ENCODE measurements around the gene BBX.
"Not testable (repeated sequence)": the region's sequence is repeated elsewhere in the genome, so short reads cannot be mapped to it uniquely, and the experiment has no call there.

The BBX gene

GRCh38 chr3:107833722-107834416, 311.1 kb downstream of the BBX start:
- TF ChIP-seq TCF4 (CRISPR knock-in tag; IDR thresholded peaks at IDR 0.05; ENCODE audit: borderline replicate concordance) (no peak), RARB (CRISPR knock-in tag; IDR thresholded peaks at IDR 0.05) (no peak), TOX (CRISPR knock-in tag; IDR thresholded peaks at IDR 0.05; ENCODE audit: borderline replicate concordance) (no peak), ZC3H10 (CRISPR knock-in tag; IDR thresholded peaks at IDR 0.05) (no peak), ESRRG (CRISPR knock-in tag; IDR thresholded peaks at IDR 0.05) (no peak), ZNF70 (CRISPR knock-in tag; IDR thresholded peaks at IDR 0.05) (no peak), OSR1 (CRISPR knock-in tag; IDR thresholded peaks at IDR 0.05) (no peak), PPARA (CRISPR knock-in tag; IDR thresholded peaks at IDR 0.05; ENCODE audit: borderline replicate concordance) (no peak), SNAI2 (CRISPR knock-in tag; IDR thresholded peaks at IDR 0.05) (no peak), ZNF8 (CRISPR knock-in tag; IDR thresholded peaks at IDR 0.05) (no peak), GLIS3 (CRISPR knock-in tag; IDR thresholded peaks at IDR 0.05) (no peak), ZFP30 (CRISPR knock-in tag; IDR thresholded peaks at IDR 0.05) (no peak)
- TF ChIP-seq, protein P1, sequence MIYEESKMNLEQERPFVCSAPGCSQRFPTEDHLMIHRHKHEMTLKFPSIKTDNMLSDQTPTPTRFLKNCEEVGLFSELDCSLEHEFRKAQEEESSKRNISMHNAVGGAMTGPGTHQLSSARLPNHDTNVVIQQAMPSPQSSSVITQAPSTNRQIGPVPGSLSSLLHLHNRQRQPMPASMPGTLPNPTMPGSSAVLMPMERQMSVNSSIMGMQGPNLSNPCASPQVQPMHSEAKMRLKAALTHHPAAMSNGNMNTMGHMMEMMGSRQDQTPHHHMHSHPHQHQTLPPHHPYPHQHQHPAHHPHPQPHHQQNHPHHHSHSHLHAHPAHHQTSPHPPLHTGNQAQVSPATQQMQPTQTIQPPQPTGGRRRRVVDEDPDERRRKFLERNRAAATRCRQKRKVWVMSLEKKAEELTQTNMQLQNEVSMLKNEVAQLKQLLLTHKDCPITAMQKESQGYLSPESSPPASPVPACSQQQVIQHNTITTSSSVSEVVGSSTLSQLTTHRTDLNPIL (CRISPR knock-in tag; IDR thresholded peaks at IDR 0.05; ENCODE audit: low read depth): no peak
- TF ChIP-seq, protein P2, sequence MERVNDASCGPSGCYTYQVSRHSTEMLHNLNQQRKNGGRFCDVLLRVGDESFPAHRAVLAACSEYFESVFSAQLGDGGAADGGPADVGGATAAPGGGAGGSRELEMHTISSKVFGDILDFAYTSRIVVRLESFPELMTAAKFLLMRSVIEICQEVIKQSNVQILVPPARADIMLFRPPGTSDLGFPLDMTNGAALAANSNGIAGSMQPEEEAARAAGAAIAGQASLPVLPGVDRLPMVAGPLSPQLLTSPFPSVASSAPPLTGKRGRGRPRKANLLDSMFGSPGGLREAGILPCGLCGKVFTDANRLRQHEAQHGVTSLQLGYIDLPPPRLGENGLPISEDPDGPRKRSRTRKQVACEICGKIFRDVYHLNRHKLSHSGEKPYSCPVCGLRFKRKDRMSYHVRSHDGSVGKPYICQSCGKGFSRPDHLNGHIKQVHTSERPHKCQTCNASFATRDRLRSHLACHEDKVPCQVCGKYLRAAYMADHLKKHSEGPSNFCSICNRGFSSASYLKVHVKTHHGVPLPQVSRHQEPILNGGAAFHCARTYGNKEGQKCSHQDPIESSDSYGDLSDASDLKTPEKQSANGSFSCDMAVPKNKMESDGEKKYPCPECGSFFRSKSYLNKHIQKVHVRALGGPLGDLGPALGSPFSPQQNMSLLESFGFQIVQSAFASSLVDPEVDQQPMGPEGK (CRISPR knock-in tag; IDR thresholded peaks at IDR 0.05; ENCODE audit: borderline replicate concordance): no peak
- TF ChIP-seq, protein P3, sequence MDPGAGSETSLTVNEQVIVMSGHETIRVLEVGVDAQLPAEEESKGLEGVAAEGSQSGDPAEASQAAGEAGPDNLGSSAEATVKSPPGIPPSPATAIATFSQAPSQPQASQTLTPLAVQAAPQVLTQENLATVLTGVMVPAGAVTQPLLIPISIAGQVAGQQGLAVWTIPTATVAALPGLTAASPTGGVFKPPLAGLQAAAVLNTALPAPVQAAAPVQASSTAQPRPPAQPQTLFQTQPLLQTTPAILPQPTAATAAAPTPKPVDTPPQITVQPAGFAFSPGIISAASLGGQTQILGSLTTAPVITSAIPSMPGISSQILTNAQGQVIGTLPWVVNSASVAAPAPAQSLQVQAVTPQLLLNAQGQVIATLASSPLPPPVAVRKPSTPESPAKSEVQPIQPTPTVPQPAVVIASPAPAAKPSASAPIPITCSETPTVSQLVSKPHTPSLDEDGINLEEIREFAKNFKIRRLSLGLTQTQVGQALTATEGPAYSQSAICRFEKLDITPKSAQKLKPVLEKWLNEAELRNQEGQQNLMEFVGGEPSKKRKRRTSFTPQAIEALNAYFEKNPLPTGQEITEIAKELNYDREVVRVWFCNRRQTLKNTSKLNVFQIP (CRISPR knock-in tag; IDR thresholded peaks at IDR 0.05; ENCODE audit: borderline replicate concordance, low read depth): no peak
- no peak for ATAC-seq

- not testable (repeated sequence) for ATAC-seq
Observed at GRCh38 chr3:107835001-107835400, 312.2 kb downstream of the BBX start.

- TF ChIP-seq PPARA (CRISPR knock-in tag; IDR thresholded peaks at IDR 0.05; ENCODE audit: borderline replicate concordance): no peak
- no peak for TF ChIP-seq TCF4 (CRISPR knock-in tag; IDR thresholded peaks at IDR 0.05; ENCODE audit: borderline replicate concordance)
- no peak for TF ChIP-seq ZNF565 (CRISPR knock-in tag; conservative IDR thresholded peaks at IDR 0.05; ENCODE audit: low read depth)
- TF ChIP-seq ZNF8 (CRISPR knock-in tag; IDR thresholded peaks at IDR 0.05): no peak
- no peak for TF ChIP-seq SNAI2 (CRISPR knock-in tag; IDR thresholded peaks at IDR 0.05)
- TF ChIP-seq, protein P1 (CRISPR knock-in tag; IDR thresholded peaks at IDR 0.05; ENCODE audit: low read depth): no peak
- TF ChIP-seq, protein P3 (CRISPR knock-in tag; IDR thresholded peaks at IDR 0.05; ENCODE audit: borderline replicate concordance, low read depth): no peak
- no peak for TF ChIP-seq ISL1 (CRISPR knock-in tag; IDR thresholded peaks at IDR 0.05)
- TF ChIP-seq, protein P2 (CRISPR knock-in tag; IDR thresholded peaks at IDR 0.05; ENCODE audit: borderline replicate concordance): no peak
- TF ChIP-seq ZNF70 (CRISPR knock-in tag; IDR thresholded peaks at IDR 0.05): no peak
- TF ChIP-seq ARNTL (CRISPR knock-in tag; IDR thresholded peaks at IDR 0.05; ENCODE audit: borderline replicate concordance, low read depth): no peak
- no peak for TF ChIP-seq ESRRG (CRISPR knock-in tag; IDR thresholded peaks at IDR 0.05)
- no peak for TF ChIP-seq BACH2 (CRISPR knock-in tag; IDR thresholded peaks at IDR 0.05; ENCODE audit: borderline replicate concordance)
- TF ChIP-seq ZFP3 (CRISPR knock-in tag; IDR thresholded peaks at IDR 0.05): no peak
- TF ChIP-seq OSR1 (CRISPR knock-in tag; IDR thresholded peaks at IDR 0.05): no peak
- ATAC-seq: no peak
Observed at GRCh38 chr3:107837895-107838612, 315.3 kb downstream of the BBX start.

Measured in SK-N-SH treated with all-trans-retinoic acid at 6 μM for 48 hours (cell line).